GM12865 (cell line): ENCODE data around the gene CAMK2N1.
"Not testable (repeated sequence)": the region's sequence is repeated elsewhere in the genome, so short reads cannot be mapped to it uniquely, and the experiment has no call there.

Experiments
- DNase-seq: peaks from one replicate; pipeline ENCODE4 v3.0.0; 2010; ENCODE audit warnings: low read depth
- H3K4me3 ChIP-seq: 2 replicates; pipeline ENCODE4 v1.5.1; 2011; ENCODE audit warnings: mild to moderate bottlenecking, low read depth, low read length, control low read depth
- CTCF ChIP-seq: IDR thresholded peaks from 2 replicates; pipeline ENCODE4 v1.5.1; 2011; ENCODE audit warnings: low read length, control low read depth, low read depth, inconsistent platforms; ENCODE audit not compliant: insufficient read depth; ENCODE audit errors: missing control alignments

Gene CAMK2N1

GRCh38 chr1:20505488-20505887 lies 19.5 kb upstream of the CAMK2N1 start:
- no peak overlapping the region for H3K4me3 ChIP-seq
- no peak for DNase-seq
- no peak for TF ChIP-seq CTCF

DNA sequence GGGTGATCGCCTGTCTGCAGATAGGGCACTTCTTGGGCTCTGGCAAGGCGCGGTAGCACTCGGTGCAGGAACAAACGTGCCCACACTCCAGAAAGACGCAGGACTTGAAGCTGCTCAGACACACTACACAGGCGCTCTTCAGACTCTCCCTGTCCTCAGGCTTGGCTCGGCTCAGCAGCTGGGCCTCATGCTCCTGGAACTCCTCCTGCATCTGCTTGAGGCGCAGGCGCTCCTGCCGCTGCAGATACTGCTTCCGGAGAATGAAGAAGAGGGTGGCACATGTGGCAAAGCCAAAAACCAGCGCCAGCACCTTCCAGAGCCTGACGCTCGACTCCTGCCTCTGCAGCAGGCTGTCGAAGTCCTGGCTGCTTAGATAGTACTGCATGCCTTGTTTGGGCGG lies 14.7 kb upstream of the CAMK2N1 start:
- no peak for TF ChIP-seq CTCF
- no peak overlapping the region for H3K4me3 ChIP-seq
- no peak for DNase-seq

- no peak overlapping the region for H3K4me3 ChIP-seq
- no peak for DNase-seq
- no peak for TF ChIP-seq CTCF
These were observed 13.7 kb upstream of the CAMK2N1 start for GRCh38 chr1:20499718-20500117.

GRCh38 chr1:20499105-20499504 lies 13.1 kb upstream of the CAMK2N1 start:
- DNase-seq = no peak
- no peak for TF ChIP-seq CTCF
- H3K4me3 ChIP-seq = no peak overlapping the region

GRCh38 chr1:20498116-20498515 lies 12.1 kb upstream of the CAMK2N1 start:
- no peak for TF ChIP-seq CTCF
- H3K4me3 ChIP-seq = no peak overlapping the region
- DNase-seq = no peak

GRCh38 chr1:20497506-20497905 lies 11.5 kb upstream of the CAMK2N1 start:
- no peak for TF ChIP-seq CTCF
- no peak overlapping the region for H3K4me3 ChIP-seq
- DNase-seq = no peak

DNA sequence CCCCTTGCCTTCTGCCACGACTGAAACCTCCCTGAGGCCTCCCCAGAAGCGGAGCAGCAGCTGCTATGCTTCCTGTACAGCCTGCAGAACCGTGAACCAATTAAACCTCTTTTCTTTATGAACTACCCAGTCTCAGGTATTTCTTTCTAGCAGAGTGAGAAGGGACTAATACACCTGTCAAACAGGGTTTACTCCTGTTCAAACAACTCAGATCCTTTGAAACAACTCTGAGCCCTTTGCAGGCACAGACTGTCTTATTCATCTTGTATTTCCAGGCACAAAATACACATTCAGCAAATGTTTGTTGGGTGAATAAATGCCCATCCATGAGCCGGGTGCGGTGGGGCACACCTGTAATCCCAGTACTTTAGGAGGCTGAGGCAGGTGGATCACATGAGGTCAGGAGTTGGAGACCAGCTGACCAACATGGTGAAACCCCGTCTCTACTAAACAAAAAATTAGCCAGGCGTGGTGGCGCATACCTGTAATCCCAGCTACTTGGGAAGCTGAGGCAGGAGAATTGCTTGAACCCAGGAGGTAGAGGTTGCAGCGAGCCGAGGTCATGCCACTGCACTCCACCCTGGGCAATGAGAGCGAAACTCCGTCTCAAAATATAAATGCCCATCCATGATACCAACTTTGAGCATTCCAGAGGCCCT lies 10.8 kb upstream of the CAMK2N1 start:
- not testable (repeated sequence) for H3K4me3 ChIP-seq, DNase-seq
